H9 (cell line): Measurements from ENCODE around the gene ULBP3. TPM values are rescaled to one million over a fixed set of nuclear protein-coding genes. Genes with fewer than 3 reads are reported as not detected.
"Not testable (repeated sequence)": the region's sequence is repeated elsewhere in the genome, so short reads cannot be mapped to it uniquely, and the experiment has no call there.

ENCODE experiments used
- DNase-seq: peaks from one replicate; pipeline ENCODE4 v3.0.0-alpha.2; 2017
- H2AFZ ChIP-seq: one replicate; pipeline ENCODE4 v1.6.1; 2013; ENCODE audit warnings: mild to moderate bottlenecking, low read length, control low read depth, moderate library complexity
- H2AK5ac ChIP-seq: 2 replicates; pipeline ENCODE4 v1.6.1; 2013; ENCODE audit warnings: low read length, control low read depth, mixed read lengths; ENCODE audit not compliant: insufficient read length
- H2BK120ac ChIP-seq: one replicate; pipeline ENCODE4 v1.6.1; 2013; ENCODE audit warnings: low read depth, mild to moderate bottlenecking, low read length, control low read depth, inconsistent platforms; ENCODE audit not compliant: poor library complexity, severe bottlenecking
- H2BK12ac ChIP-seq: 2 replicates; pipeline ENCODE4 v1.6.1; 2013; ENCODE audit warnings: low read length, control low read depth, mixed read lengths, low read depth; ENCODE audit not compliant: insufficient read length
- H2BK15ac ChIP-seq: 2 replicates; pipeline ENCODE4 v1.6.1; 2013; ENCODE audit warnings: low read depth, low read length, control low read depth
- H2BK20ac ChIP-seq: one replicate; pipeline ENCODE4 v1.6.1; 2013; ENCODE audit warnings: low read depth, mild to moderate bottlenecking, low read length, control low read depth, inconsistent platforms; ENCODE audit not compliant: poor library complexity, severe bottlenecking
- H2BK5ac ChIP-seq: 2 replicates; pipeline ENCODE4 v1.6.1; 2013; ENCODE audit warnings: low read length, control low read depth, mixed read lengths; ENCODE audit not compliant: insufficient read length
- H3K14ac ChIP-seq: 2 replicates; pipeline ENCODE4 v1.6.1; 2013; ENCODE audit warnings: low read length, control low read depth; ENCODE audit not compliant: insufficient read depth
- H3K18ac ChIP-seq: 2 replicates; pipeline ENCODE4 v1.6.1; 2013; ENCODE audit warnings: low read depth, mild to moderate bottlenecking, mixed read lengths, low read length, control low read depth; ENCODE audit not compliant: insufficient read length
- H3K23ac ChIP-seq: 2 replicates; pipeline ENCODE4 v1.6.1; 2013; ENCODE audit warnings: low read length, control low read depth, mixed read lengths, low read depth; ENCODE audit not compliant: insufficient read length
- H3K23me2 ChIP-seq: 2 replicates; pipeline ENCODE4 v1.6.1; 2013; ENCODE audit warnings: low read depth, mild to moderate bottlenecking, mixed read lengths, low read length, control low read depth; ENCODE audit not compliant: insufficient read length, poor library complexity, severe bottlenecking
- H3K27ac ChIP-seq: 2 replicates; pipeline ENCODE4 v1.5.1; 2013; ENCODE audit warnings: low read length, control low read depth, mixed read lengths, low read depth; ENCODE audit not compliant: insufficient read length
- H3K27me3 ChIP-seq: 2 replicates; pipeline ENCODE4 v1.6.1; 2013; ENCODE audit warnings: low read length, control low read depth, inconsistent platforms; ENCODE audit not compliant: insufficient read depth
- H3K4ac ChIP-seq: 2 replicates; pipeline ENCODE4 v1.6.1; 2013; ENCODE audit warnings: low read depth, mild to moderate bottlenecking, control low read depth, inconsistent platforms, low read length, moderate library complexity
- H3K4me1 ChIP-seq: 2 replicates; pipeline ENCODE4 v1.6.1; 2013; ENCODE audit warnings: low read length, control low read depth, inconsistent platforms; ENCODE audit not compliant: insufficient read depth
- H3K4me2 ChIP-seq: 2 replicates; pipeline ENCODE4 v1.6.1; 2013; ENCODE audit warnings: low read length, control low read depth, mixed read lengths; ENCODE audit not compliant: insufficient read length, insufficient read depth
- H3K56ac ChIP-seq: 2 replicates; pipeline ENCODE4 v1.6.1; 2013; ENCODE audit warnings: low read depth, mild to moderate bottlenecking, mixed read lengths, low read length, control low read depth; ENCODE audit not compliant: insufficient read length
- H3K79me1 ChIP-seq: 2 replicates; pipeline ENCODE4 v1.6.1; 2013; ENCODE audit warnings: low read depth, mild to moderate bottlenecking, moderate library complexity, low read length, control low read depth, inconsistent platforms; ENCODE audit not compliant: insufficient read depth, poor library complexity, severe bottlenecking
- H3K79me2 ChIP-seq: 2 replicates; pipeline ENCODE4 v1.6.1; 2013; ENCODE audit warnings: low read length, control low read depth, inconsistent platforms; ENCODE audit not compliant: insufficient read depth
- H3K9ac ChIP-seq: 2 replicates; pipeline ENCODE4 v1.6.1; 2013; ENCODE audit warnings: low read length, control low read depth, mixed read lengths; ENCODE audit not compliant: insufficient read length; ENCODE audit errors: extremely low read depth
- H3K9me3 ChIP-seq: one replicate; pipeline ENCODE4 v1.6.1; 2013; ENCODE audit warnings: low read depth, low read length, inconsistent platforms; ENCODE audit not compliant: control insufficient read depth
- H3T11ph ChIP-seq: one replicate; pipeline ENCODE4 v1.6.1; 2013; ENCODE audit warnings: mild to moderate bottlenecking, low read length, control low read depth, inconsistent platforms
- H4K20me1 ChIP-seq: one replicate; pipeline ENCODE4 v1.6.1; 2013; ENCODE audit not compliant: control insufficient read depth, insufficient read length, insufficient read depth
- H4K5ac ChIP-seq: 2 replicates; pipeline ENCODE4 v1.6.1; 2013; ENCODE audit warnings: low read depth, mild to moderate bottlenecking, mixed read lengths, low read length, control low read depth; ENCODE audit not compliant: insufficient read length
- H4K8ac ChIP-seq: replicated peaks from 2 replicates; pipeline ENCODE4 v1.6.1; 2013; ENCODE audit warnings: low read length, control low read depth, mixed read lengths, low read depth; ENCODE audit not compliant: insufficient read length
- H4K91ac ChIP-seq: 2 replicates; pipeline ENCODE4 v1.6.1; 2013; ENCODE audit warnings: low read depth, mild to moderate bottlenecking, moderate library complexity, mixed read lengths, low read length, control low read depth; ENCODE audit not compliant: insufficient read length
- H3K27ac Mint-ChIP-seq, 3 experiments: 2 replicates in 2 of 3; 3 replicates in 1 of 3; pipeline ENCODE4 v1.8.0; 2020 to 2021; ENCODE audit warnings: mixed read lengths in 3 of 3, mild to moderate bottlenecking in 1 of 3, moderate library complexity in 1 of 3
- H3K27me3 Mint-ChIP-seq: 2 replicates; pipeline ENCODE4 v1.8.0; 2021; ENCODE audit warnings: low read depth, mild to moderate bottlenecking, moderate library complexity, mixed read lengths
- H3K36me3 Mint-ChIP-seq, 3 experiments: 2 replicates in 2 of 3; 3 replicates in 1 of 3; pipeline ENCODE4 v1.8.0; 2020 to 2021; ENCODE audit warnings: low read depth in 3 of 3, mixed read lengths in 3 of 3; ENCODE audit not compliant: insufficient read depth in 1 of 3
- H3K4me1 Mint-ChIP-seq, 2 experiments: 2 replicates each; pipeline ENCODE4 v1.8.0; 2020; ENCODE audit warnings: mixed read lengths in 2 of 2
- H3K4me3 Mint-ChIP-seq, 2 experiments: 2 replicates in 1 of 2; 3 replicates in 1 of 2; pipeline ENCODE4 v1.8.0; 2020 to 2021; ENCODE audit warnings: mild to moderate bottlenecking in 2 of 2, mixed read lengths in 2 of 2, moderate library complexity in 1 of 2
- H3K9me3 Mint-ChIP-seq, 2 experiments: 2 replicates in 1 of 2; 3 replicates in 1 of 2; pipeline ENCODE4 v1.8.0; 2020; ENCODE audit warnings: mild to moderate bottlenecking in 2 of 2, mixed read lengths in 2 of 2, moderate library complexity in 1 of 2
- WGBS: extraction: QIAGEN DNeasy Blood & Tissue Kit; methylation state at CpG from one replicate; pipeline ENCODE4 v1.1.7; 2013; ENCODE audit warnings: missing lambda C conversion rate, low lambda C conversion rate, mixed read lengths; ENCODE audit not compliant: insufficient read length; ENCODE audit errors: extremely low coverage; 5-methylcytosine and 5-hydroxymethylcytosine counted together
- total RNA-seq: library from RNA; stranded (reverse); gene quantifications from 2 replicates; pipeline ENCODE4 v1.2.1, GENCODE V29; 2021
- TF ChIP-seq, protein P1 (sequence below): fragments of 200-600 bp; sonication (generic); conservative IDR thresholded peaks from 3 replicates; pipeline ENCODE4 v1.8.0; 2021; ENCODE audit warnings: antibody characterized with exemption, mild to moderate bottlenecking

Gene ULBP3
- total RNA-seq, 1 experiment from 2014 or later, result 5.8 TPM

GRCh38 chr6:150063640-150064039 is 5.3 kb downstream of the ULBP3 start:
- Histone ChIP-seq H2BK15ac (no peak overlapping the region), H2AFZ (no peak overlapping the region), H3K27me3 (no peaks in the 10 kb centered on the region; the same call in none of the 2 replicates), H3K56ac (no peak overlapping the region), H2BK120ac (no peak overlapping the region), H2AK5ac (no peak overlapping the region), H3T11ph (no peak overlapping the region), H3K23ac (no peak overlapping the region), H2BK20ac (no peak overlapping the region), H4K91ac (no peak overlapping the region), H3K9me3 (no peaks in the 10 kb centered on the region), H3K18ac (no peak overlapping the region), H3K4me2 (no peak overlapping the region), H2BK5ac (no peak overlapping the region), H3K23me2 (peaks cover 2% of the 10 kb centered on the region), H3K4me1 (no peaks in the 10 kb centered on the region; the same call in 1 of the 2 replicates), H3K4ac (no peak overlapping the region), H2BK12ac (no peak overlapping the region), H4K20me1 (no peaks in the 10 kb centered on the region), H3K14ac (no peak overlapping the region), H3K79me2 (no peaks in the 10 kb centered on the region), H3K9ac (no peak overlapping the region), H3K79me1 (no peaks in the 10 kb centered on the region), H4K8ac (no peak overlapping the region), H3K27ac (no peak overlapping the region), H4K5ac (no peak overlapping the region)
- no peak for DNase-seq
- no CpG with 5 or more reads among the region's 6 CpGs for WGBS
- H3K9me3 Mint-ChIP-seq, result no peaks in the 10 kb centered on the region; a peak in 1 of 5 replicates
- H3K4me1 Mint-ChIP-seq, result peaks cover 3% of the 10 kb centered on the region in 2 experiments
- peaks cover 0 to 12% (median 9%) of the 10 kb centered on the region in 3 experiments; a peak in 3 of 7 replicates for H3K36me3 Mint-ChIP-seq
- no peak overlapping the region for H3K4me3 Mint-ChIP-seq
- H3K27me3 Mint-ChIP-seq, result peaks cover 28% of the 10 kb centered on the region
- H3K27ac Mint-ChIP-seq, result no peak overlapping the region
- TF ChIP-seq, protein P1, sequence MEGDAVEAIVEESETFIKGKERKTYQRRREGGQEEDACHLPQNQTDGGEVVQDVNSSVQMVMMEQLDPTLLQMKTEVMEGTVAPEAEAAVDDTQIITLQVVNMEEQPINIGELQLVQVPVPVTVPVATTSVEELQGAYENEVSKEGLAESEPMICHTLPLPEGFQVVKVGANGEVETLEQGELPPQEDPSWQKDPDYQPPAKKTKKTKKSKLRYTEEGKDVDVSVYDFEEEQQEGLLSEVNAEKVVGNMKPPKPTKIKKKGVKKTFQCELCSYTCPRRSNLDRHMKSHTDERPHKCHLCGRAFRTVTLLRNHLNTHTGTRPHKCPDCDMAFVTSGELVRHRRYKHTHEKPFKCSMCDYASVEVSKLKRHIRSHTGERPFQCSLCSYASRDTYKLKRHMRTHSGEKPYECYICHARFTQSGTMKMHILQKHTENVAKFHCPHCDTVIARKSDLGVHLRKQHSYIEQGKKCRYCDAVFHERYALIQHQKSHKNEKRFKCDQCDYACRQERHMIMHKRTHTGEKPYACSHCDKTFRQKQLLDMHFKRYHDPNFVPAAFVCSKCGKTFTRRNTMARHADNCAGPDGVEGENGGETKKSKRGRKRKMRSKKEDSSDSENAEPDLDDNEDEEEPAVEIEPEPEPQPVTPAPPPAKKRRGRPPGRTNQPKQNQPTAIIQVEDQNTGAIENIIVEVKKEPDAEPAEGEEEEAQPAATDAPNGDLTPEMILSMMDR, result no peak

GRCh38 chr6:150059973-150060372 is 8.9 kb downstream of the ULBP3 start:
- not testable (repeated sequence) for H3K27ac ChIP-seq, H3K79me1 ChIP-seq, H2BK20ac ChIP-seq, H3K9me3 ChIP-seq, H4K20me1 ChIP-seq, H3K4me3 Mint-ChIP-seq, H3K79me2 ChIP-seq, H3K18ac ChIP-seq, H3K14ac ChIP-seq, H3K27me3 ChIP-seq, H2AFZ ChIP-seq, H3K4me1 ChIP-seq, H2BK12ac ChIP-seq, H3K4me2 ChIP-seq, H3K23ac ChIP-seq, H4K8ac ChIP-seq, H4K91ac ChIP-seq, H3K9ac ChIP-seq, H3K56ac ChIP-seq, DNase-seq, H3K36me3 Mint-ChIP-seq, H2BK120ac ChIP-seq, H3T11ph ChIP-seq, H2AK5ac ChIP-seq, H3K4me1 Mint-ChIP-seq, H2BK5ac ChIP-seq, H3K27ac Mint-ChIP-seq, H3K4ac ChIP-seq, H4K5ac ChIP-seq, H3K23me2 ChIP-seq, H3K9me3 Mint-ChIP-seq, H2BK15ac ChIP-seq
- H3K27me3 Mint-ChIP-seq, result peaks cover 19% of the 10 kb centered on the region
- WGBS, result no CpG with 5 or more reads among the region's 7 CpGs
